Measurements from ENCODE around the gene HSPBP1.

DNA sequence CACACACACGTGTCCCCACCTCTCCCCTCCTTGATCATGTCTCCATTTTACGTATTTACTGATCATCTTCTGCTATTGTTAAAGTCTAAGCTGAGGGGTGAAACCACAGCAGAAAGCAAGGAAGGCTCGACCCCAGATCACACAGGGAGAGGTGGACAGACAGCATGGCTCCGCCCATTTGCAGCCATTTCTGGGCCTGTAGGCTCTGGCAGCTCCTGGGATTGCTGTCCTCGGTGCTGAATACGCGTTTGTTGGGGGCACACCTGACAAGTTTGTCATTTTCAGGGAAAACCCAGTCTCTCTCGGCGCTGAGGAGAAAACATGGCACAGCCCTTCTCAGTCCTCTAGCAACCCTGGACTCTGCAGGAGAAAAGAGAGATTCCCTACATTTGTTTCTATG, 59.4 kb downstream of the HSPBP1 start:
- TF ChIP-seq PATZ1 (CRISPR knock-in tag; IDR thresholded peaks at IDR 0.05; ENCODE audit: borderline replicate concordance) (no peak), ARNTL (CRISPR knock-in tag; IDR thresholded peaks at IDR 0.05; ENCODE audit: borderline replicate concordance, low read depth) (no peak), ZFP30 (CRISPR knock-in tag; IDR thresholded peaks at IDR 0.05) (no peak), ZNF8 (CRISPR knock-in tag; IDR thresholded peaks at IDR 0.05) (no peak), BACH2 (CRISPR knock-in tag; IDR thresholded peaks at IDR 0.05; ENCODE audit: borderline replicate concordance) (no peak), CSDC2 (CRISPR knock-in tag; IDR thresholded peaks at IDR 0.05) (no peak), ZFP3 (CRISPR knock-in tag; IDR thresholded peaks at IDR 0.05) (no peak), TOX (CRISPR knock-in tag; IDR thresholded peaks at IDR 0.05; ENCODE audit: borderline replicate concordance) (no peak), ZNF70 (CRISPR knock-in tag; IDR thresholded peaks at IDR 0.05) (no peak)
- TF ChIP-seq, protein P1, sequence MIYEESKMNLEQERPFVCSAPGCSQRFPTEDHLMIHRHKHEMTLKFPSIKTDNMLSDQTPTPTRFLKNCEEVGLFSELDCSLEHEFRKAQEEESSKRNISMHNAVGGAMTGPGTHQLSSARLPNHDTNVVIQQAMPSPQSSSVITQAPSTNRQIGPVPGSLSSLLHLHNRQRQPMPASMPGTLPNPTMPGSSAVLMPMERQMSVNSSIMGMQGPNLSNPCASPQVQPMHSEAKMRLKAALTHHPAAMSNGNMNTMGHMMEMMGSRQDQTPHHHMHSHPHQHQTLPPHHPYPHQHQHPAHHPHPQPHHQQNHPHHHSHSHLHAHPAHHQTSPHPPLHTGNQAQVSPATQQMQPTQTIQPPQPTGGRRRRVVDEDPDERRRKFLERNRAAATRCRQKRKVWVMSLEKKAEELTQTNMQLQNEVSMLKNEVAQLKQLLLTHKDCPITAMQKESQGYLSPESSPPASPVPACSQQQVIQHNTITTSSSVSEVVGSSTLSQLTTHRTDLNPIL (CRISPR knock-in tag; IDR thresholded peaks at IDR 0.05; ENCODE audit: low read depth), result no peak

Data from SK-N-SH treated with all-trans-retinoic acid at 6 μM for 48 hours (cell line).